ENCODE measurements around the gene TEX53.

Gene TEX53

DNA sequence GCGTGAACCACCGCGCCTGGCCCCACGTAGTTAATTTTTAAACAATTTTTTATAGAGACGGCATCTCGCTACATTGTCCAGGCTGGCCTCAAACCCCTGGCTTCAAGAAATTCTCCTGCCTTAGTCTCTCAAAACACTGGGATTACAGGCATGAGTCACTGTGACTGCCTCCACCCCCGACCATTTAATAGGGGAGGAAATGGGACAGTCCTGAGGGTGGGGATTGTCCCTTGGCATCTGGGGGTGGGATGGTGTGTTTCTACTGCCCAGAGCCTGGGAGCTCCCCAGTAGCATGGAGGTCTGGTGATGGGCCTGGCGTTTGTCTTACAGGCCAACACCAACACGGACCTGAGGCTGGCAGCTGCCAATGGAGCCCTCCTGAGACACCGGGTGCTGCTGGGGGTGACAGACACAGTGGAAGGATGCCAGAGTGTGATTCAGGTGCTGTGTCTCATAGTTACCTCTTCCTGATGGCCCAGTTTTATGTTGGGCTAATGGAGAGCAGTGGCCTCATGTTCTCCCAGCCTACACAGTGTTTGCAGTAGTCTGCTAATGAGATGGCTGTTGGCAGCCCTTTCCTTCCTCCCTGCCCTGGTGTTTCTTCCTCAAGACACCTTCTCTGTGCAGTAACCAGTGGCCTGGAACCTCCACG, 24.0 kb downstream of the TEX53 start:
- DNase-seq = no peak

DNA sequence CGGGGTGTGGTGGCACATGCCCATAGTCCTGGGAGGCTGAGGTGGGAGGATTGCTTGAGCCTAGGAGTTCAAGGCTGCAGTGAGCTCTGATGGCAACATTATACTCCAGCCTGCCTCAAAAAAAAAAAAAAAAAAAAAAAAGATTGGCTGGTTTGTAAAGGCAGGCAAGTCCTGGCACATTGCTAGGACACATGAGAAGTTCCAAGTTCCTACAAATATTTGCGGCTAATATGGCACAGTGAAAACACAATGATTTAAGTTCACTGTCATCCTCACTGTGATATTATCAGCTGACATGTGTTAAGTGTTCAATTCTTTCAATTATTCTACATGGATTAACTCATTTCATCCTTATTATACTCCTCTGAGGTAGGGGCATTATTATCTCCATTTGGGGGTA, 26.4 kb downstream of the TEX53 start:
- no peak for DNase-seq

DNA sequence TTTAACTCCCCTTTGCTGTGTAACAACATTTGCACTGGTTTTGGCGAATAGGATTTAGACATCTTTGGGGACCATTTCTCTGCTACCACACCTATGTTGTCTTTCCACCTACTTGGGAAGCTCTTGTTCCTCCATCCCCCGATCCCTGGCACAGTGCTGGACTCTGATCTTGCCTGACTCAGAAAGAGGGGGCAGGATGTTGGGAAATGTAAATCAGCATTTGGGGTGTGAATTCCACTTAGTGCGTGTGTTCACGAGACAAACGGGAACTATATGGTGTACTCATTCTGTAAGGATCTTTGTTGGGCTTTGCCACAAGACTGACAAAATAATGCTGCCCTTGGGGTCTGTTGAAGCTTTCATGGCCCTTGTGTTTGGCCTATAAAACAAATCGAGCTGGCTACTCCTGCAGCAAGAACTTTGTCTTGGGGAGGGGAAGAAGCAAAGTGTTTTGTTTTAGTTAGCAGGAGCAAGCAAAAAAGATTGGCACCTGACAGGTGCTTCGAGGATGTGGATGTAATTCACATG, 28.0 kb downstream of the TEX53 start:
- DNase-seq = no peak

DNA sequence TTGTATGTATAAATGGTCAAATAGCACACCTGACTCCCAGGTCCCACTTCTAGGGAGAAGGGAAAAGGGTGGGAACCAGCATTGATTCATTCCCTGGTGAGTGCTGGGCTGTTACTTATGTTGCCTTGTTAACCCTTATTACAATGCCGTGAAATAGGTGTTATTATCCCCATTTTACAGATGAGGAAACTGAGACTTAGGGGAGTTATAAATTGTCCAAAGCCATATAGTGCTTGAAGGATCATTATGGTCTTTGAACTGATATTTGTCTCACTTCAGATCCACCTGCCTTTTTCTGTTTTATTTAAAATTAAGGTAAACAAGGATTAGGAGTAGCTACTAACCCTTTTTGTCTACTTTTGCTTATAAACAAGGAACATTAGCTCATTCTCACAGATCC, 30.1 kb downstream of the TEX53 start:
- DNase-seq = no peak

DNA sequence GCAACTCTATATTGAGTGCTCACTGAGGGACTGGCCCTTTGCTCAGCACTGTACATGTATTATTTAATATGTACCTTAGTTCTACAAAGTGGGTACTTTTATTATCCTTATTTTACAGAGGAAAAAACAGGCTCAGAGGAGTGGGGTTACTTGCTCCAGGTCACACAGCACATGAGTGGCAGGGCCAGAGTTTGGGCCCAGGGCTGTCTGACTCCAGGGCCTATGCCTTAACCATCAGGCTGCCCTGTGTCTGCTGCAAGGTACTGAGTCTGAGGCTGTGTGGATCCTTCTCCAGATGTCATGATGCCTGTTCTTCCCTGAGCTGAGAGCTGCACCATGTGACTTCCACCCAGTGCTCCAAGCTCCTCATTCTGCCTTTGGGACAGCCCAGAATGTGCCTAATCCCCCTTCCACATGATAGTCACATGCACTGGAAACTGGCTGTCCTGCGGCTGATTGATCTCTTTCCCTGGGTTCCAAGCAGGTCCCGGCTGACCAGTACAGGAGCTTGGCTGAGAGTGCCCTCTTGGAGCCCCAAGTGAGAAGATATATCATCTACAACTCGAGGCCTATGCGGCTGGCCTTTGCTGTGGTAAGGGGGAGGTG, 31.1 kb downstream of the TEX53 start:
- no peak for DNase-seq

DNA sequence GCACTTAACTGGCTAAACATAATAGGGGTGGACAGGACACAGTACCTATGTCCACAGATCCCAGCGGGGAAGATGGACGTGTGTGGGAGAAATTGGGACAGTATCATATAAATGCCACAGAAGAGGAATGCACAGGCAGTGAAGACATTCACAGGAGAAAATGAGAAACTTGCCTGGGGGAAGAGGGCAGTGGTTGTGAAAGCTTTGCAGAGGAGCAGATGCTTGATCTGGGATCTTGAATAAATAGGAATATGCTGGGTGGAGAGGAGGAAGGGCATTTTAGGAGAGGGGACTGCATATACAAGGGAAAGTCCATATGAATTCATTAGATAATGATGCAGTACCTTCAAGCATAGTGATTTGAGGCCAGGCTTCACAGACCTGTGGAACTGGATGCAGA, 32.9 kb downstream of the TEX53 start:
- DNase-seq = no peak

DNA sequence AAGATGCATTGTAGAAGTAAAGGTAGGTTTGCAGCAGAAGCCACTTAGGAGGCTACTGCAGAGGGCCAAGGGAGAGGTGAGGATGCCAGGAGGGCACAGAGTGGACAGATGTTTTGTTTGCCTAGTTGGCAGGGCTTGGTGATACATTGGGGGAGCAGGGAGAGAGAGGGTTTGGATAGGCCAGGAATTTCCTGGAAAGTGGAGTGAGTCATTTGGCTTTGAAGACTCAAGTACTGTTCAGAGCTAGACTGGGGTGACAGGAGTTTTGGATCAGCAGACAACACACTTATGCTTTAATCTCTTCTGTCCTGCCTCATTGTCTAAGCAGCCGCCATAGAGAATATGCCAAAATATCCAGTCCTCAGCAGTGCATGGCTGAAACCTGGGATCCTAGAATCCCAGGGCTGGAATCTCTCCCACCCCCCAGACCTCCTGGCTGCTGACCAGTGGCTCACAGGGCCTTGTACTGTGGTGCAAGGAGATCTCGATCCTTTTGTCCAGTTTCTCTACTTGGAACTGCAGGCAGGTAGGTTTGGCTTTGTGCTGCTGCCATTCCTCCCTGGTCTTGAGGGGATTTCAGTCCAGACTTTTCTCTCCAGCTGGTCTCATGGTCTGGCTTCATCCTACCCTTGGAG, 35.5 kb downstream of the TEX53 start:
- peak; percentile 73 for DNase-seq

DNA sequence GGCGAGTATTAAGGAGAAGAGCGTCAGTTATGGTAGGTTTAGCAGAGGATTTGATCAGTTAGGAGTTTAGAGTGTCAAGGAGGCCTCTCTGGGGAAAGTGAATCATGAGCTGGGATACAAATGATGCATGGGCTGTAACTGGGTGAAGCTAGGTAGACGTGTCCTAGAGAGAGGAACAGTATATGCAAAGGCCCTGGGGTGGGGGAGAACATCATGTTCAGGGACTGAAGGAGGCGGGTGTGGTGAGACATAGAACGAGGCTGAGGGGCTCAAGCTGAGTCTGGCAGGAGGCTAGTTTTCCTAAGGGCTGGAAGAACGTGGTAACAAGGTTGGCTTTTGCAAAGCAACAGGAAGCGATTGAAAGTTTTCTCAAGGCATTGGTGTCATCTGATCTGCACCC, 36.0 kb downstream of the TEX53 start:
- DNase-seq = no peak

DNA sequence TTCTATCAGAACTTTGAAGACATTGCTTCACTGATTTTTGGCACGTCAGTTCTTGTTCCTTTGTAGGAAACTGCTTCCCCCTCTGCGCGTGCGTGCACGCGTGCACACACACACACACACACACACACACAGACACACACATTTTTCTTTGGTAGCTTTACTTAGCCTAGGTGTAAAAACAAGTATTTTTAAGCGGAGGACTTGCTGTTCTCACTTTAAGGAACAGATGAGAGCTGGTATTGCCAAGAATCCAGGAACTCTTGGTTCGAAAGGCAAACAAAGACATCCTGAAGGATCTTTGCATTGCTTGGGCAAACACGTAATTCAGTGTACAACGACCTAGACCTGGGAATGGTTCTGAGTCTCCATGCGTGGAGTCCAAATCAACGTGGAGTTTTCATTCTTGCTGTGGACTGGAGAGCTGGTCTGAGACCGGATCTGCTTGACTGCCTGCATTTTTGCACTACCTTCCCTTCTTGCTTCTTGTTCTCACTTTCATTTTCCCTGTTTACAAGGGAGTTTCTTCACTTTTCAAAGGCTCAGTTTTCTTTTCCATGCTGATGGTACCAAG, 38.3 kb downstream of the TEX53 start:
- DNase-seq = no peak

DNA sequence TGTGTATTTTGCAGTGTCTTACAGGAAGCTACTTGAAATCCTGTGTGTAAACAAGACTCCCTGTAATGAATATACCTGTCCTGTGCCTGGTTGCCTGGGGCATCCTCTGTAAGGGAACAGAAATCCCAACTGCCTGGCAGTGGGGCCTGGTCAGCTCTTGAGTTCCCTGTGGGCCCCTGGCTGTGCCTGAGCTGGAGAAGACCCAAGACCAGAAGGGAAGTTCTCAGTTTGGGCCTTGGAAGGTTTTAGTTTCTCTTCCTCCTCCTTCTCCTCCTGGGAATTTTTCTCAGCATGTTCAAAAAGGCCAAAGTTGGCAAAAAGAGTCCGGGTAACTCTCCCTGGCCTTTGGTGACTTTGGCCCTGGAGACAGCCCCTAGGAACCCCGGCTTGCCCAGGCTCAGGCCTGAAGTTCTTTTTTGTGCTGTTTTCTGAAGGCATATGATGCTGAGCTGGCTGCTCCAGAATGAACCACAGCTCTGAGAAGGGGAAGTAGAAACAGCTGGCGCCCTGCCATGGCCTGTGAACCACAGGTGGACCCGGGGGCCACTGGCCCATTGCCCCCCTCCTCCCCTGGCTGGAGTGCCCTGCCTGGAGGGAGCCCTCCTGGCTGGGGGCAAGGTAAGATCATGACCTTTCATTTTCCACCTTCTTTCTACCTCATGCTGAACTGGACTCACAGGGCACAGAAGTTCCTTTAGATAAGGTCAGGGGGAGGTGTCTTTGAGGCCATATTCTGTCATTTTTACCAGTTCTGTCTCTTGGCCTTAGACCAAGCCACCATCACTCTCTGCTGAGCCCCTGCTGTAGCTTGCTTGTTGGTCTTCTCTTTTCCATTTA, 40.7 kb downstream of the TEX53 start:
- DNase-seq = no peak

DNA sequence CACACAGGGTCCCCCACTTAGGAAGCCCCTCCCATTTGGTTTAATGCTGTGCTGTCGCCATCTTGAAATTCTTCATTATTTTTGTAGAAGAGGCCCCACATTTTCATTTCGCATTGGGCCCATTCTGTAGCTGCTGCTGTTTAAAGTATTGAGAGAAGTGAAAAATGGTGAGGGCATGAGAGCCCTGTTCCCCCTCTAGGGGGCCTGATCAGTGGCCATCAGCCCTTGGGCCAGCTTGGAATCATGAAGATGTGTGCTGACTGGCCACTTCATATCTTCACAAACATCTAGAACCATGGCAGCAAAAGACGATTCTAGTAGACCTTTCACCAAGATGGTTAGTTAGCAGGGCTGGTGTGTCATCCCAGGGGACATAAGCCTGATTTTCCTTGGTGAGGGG, 43.2 kb downstream of the TEX53 start:
- no peak for DNase-seq

DNA sequence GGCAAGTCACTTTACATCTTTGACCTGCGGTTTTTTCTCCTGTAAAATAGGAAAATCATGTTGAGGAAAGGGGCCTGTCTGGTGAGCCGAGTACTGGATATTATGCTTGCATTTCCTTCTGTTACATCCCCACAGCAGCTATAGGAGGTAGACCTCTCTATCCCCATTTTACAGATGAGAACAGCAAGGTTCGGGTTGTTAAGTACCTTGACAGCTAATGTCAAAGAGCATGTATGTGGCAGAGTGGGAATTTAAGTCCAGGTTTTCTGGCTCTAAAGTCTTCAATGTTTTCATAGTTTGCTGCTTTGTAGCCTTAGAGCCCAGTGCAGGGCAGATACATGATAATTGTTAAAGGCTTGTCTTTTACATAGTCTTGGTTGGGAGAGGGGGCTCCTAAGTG, 43.7 kb downstream of the TEX53 start:
- DNase-seq = no peak

DNA sequence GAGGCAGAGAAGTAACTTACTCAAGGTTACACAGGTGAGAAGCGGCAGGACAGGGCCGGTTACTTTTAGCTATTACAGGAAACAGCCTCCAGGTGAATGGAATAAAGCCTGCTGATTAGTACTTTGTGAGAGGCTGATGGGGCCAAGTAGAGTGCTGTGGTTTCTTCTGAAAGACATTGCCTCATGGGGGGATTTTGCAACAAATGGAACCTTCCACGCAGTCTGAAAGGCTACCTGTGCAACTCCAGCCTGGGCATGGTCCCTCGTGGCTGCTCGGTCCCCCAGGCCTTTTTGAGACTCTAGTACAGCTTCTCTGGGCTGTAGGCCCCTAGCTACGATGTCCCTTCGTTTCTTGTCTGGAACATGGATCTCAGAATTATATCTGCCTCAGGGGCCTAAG, 44.5 kb downstream of the TEX53 start:
- DNase-seq = no peak

DNA sequence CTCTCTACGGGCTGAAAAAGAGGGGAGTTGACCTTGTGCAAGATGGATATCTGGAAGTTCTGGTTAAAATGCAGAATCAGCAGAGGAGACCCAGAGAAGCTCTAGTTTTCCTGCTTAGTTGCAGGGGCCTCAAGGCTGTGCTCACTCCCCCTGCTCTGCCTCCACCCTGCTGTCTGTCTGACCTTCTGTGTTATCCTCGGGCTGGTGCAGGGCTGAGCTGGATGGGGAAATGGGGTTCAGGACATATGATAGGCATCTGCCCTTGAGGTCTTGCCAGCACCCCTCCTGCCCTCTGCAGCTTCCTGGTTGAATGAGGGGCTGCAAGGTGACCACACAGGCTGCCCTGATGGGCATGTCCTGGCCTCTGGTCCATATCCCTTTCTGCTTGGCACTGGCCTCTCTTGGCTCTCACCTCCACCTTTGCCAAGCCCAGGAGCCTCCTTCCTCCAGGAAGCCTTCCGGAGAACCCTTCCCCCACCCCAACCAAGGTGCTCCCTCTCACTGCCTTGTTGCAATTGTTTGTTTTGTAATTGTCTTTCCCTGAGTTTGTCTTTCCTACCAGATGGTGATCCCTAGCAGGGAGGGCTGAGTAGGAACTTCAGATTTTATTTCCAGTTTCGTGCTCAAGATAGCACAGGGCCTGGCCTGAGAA, 45.2 kb downstream of the TEX53 start:
- DNase-seq = no peak

DNA sequence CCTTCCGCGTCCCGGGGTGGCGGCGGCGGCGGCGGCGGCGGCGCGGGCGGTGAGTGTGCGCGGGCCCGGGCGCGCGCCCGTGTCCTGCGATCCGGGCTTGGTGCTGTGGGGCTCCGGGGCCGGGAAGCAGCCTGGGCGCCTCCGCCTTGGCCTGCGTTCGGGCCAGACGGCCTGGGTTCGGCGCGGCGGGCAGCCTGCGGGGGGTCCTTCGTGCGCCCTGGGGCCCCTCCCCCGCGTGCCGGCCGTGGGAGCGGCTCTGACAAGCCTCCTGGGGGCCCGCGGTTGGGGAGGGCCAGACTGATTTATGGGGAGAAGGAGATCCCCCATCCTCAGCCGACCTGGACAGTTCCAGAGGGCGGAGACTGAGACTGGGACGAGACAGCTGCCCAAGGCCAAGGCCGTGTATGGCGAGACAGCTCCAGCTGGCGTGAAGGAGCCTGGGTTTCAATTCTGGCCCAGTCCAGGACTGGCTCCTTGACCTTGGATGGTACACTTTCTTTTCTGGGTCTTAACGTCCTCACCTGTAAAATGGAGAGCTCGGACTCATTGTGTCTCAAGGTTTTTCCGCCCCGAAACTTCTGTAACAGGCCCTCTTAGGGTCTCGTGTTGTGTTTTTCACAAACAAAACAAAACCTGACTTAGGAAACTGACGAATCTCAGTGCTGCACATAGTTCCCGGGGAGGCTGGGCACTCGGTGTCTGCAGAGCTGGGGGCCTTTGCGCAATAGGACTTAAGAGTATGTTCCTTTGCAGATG, 45.9 kb downstream of the TEX53 start:
- DNase-seq = peak; percentile 70

DNA sequence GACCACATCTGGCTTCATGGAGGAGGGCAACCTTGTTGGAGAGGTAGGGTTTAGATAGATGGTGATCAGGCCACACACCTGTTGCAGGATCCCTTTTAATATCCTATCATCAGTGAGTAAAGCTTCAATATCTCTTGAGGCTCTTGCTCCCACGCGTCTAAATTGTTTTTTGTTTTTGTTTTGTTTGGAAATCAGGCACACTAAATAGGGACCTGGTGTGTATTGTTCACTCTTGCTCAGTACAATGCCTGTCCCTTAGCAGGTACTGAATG, 49.1 kb downstream of the TEX53 start:
- DNase-seq = no peak

DNA sequence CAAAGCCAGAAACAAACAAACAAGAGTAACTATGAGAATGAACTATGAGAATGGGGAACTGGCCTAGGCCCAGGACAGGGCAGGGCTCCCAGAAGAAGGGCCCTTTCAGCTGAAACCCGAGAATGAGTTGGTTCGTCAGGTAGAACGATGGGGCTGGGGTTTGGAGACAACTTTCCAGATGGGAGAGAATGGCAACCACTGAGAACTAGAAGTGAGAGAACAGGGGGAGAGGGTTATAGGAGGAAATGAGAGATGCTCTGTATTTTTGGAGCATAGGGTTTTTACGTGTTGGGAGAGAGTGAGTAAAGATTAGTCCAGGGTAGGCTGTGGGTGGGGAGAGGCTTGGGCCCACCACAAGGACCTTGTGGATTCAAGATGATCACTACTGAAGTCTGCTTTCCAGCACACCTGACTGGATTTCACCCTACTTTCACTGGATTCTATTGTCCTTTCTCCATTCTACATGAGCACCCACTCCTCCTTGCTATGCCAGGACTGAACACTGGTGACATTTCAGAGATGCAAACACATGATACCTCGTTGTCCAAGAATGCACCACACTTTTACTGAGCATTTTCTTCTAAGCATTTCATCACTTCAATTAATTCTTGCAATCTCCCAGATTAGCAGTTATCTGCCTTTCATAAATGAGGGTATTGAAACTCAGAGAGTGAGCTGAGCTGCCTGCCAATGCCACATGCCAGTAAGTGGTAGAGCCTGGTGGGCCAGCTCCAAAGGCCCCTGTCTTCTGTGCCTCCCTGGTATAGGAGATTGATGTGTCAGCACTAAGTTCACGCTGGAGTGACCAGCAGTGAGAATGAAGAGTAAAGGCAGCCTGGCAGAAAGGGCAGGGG, 49.7 kb downstream of the TEX53 start:
- DNase-seq = no peak

DNA sequence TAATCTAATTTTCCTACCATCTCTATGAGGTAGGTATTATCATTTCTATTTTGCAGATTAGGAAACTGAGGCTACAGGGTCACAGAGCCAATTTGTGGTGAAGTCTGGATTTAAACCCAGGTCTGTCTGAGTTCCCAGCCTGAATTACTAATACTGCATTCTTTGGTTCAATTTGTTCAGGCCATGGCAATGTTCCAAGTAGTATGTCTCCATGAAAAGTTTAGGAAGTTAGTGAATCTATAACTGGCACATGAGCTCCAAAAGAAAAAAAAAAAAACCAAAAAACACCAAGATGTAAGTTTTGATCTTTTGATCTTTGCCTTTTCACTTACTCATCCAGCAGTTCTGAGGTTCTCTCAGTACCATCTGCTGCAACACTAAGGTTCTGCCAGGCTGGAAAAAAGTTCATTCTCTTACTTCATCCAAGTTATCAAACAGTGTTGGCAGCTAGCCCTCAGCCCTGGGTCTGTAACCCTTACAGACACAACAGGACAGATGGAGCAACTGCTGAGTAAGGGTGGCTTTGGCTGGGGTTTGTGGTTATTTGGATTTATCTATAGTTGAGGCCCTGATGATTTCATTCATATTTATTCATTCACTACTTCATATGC, 50.9 kb downstream of the TEX53 start:
- DNase-seq = peak; percentile 66
